ENCODE data around the gene ST6GALNAC4. TPM values are rescaled to one million over a fixed set of nuclear protein-coding genes. Genes with fewer than 3 reads are reported as not detected.
"Not testable (repeated sequence)": the region's sequence is repeated elsewhere in the genome, so short reads cannot be mapped to it uniquely, and the experiment has no call there.

Gene ST6GALNAC4
- polyA plus RNA-seq, 1 of the 3 experiments (the other 2 are of a cell fraction), result 30.2 TPM

GRCh38 chr9:127883959-127884358 is 32.9 kb downstream of the ST6GALNAC4 start:
- Histone ChIP-seq H4K20me1 (ENCODE audit: insufficient read depth) (no peaks in the 10 kb centered on the region), H3K27ac (ENCODE audit: low read depth in 2 of 2, low read length in 1 of 2) (peak overlapping the region in 1 of 2 experiments; percentile 56; a peak in 1 of 4 replicates), H3K9me2 (no peaks in the 10 kb centered on the region), H3F3A (replicated peaks; ENCODE audit: insufficient read depth) (peaks cover 10% of the 10 kb centered on the region), H3K4me2 (no peak overlapping the region), H3K79me2 (ENCODE audit: insufficient read depth) (no peaks in the 10 kb centered on the region), H3K4me3 (ENCODE audit: low read depth in 2 of 2, low read length in 1 of 2) (no peak overlapping the region), H2AFZ (ENCODE audit: low read depth) (no peak overlapping the region), H3K36me3 (replicated peaks in 1 of 2; ENCODE audit: control insufficient read depth in 1 of 2, insufficient read depth in 2 of 2, low read length in 1 of 2) (peaks cover 12 to 25% of the 10 kb centered on the region in 2 experiments), H3K9me3 (no peaks in the 10 kb centered on the region), H3K4me1 (ENCODE audit: control insufficient read depth in 1 of 2, insufficient read depth in 2 of 2, low read depth in 1 of 2, low read length in 1 of 2) (peaks cover 12 to 15% of the 10 kb centered on the region in 2 experiments; a peak in 2 of 4 replicates), H3K27me3 (ENCODE audit: insufficient read depth) (no peaks in the 10 kb centered on the region), H3K9ac (no peak overlapping the region)
- POLR2A ChIA-PET, result interaction anchor here (1.3 kb wide), 1 partner anchor 10 kb away, joined by 3 read pairs; no protein-coding TSS in a partner anchor
- DNase-seq, result no peak
- whole genome bisulfite sequencing (ENCODE audit: low lambda C conversion rate), result 95% methylated on average over 7 of the region's 7 CpGs
- CTCF ChIA-PET, result interaction anchor here (0.8 to 4.2 kb wide), 3 partner anchors 13 to 380 kb away, joined by 3 to 24 read pairs (median 5); no protein-coding TSS in a partner anchor
- TF ChIP-seq GABPA (IDR thresholded peaks at IDR 0.05; ENCODE audit: low read depth), result no peak
- TF ChIP-seq TAF1 (IDR thresholded peaks at IDR 0.05; ENCODE audit: borderline replicate concordance, low read depth, low read length), result no peak
- no peak for TF ChIP-seq YY1 (IDR thresholded peaks at IDR 0.05; ENCODE audit: low read depth)
- no peak for TF ChIP-seq TCF12 (IDR thresholded peaks at IDR 0.05)
- no peak for TF ChIP-seq NRF1 (IDR thresholded peaks at IDR 0.05; ENCODE audit: low read depth, low read length)

GRCh38 chr9:127881715-127882114 is 35.1 kb downstream of the ST6GALNAC4 start:
- H3K27me3 ChIP-seq (ENCODE audit: insufficient read depth); H3K36me3 ChIP-seq (replicated peaks in 1 of 2; ENCODE audit: control insufficient read depth in 1 of 2, insufficient read depth in 2 of 2, low read length in 1 of 2); H3K4me2 ChIP-seq; H3K9me2 ChIP-seq; H3K4me3 ChIP-seq (ENCODE audit: low read depth in 2 of 2, low read length in 1 of 2); H3F3A ChIP-seq (replicated peaks; ENCODE audit: insufficient read depth); H3K9me3 ChIP-seq; H3K27ac ChIP-seq (ENCODE audit: low read depth in 2 of 2, low read length in 1 of 2); H2AFZ ChIP-seq (ENCODE audit: low read depth); H3K9ac ChIP-seq; H3K79me2 ChIP-seq (ENCODE audit: insufficient read depth); DNase-seq; H4K20me1 ChIP-seq (ENCODE audit: insufficient read depth): not testable (repeated sequence)
- POLR2A ChIA-PET, result interaction anchor here (0.6 kb wide), 1 partner anchor 42 kb away, joined by 4 read pairs; no protein-coding TSS in a partner anchor
- 84% methylated on average over 3 of the region's 3 CpGs for WGBS (ENCODE audit: low lambda C conversion rate)
- CTCF ChIA-PET, result interaction anchor here (0.6 to 4.2 kb wide), 3 partner anchors 12 to 292 kb away, joined by 3 to 24 read pairs (median 9); no protein-coding TSS in a partner anchor
- H3K4me1 ChIP-seq (ENCODE audit: control insufficient read depth in 1 of 2, insufficient read depth in 2 of 2, low read depth in 1 of 2, low read length in 1 of 2), result peaks cover 20 to 28% of the 10 kb centered on the region in 2 experiments; a peak in 2 of 4 replicates

GRCh38 chr9:127880143-127880542 is 36.7 kb downstream of the ST6GALNAC4 start:
- DNase-seq, result no peak
- TF ChIP-seq FOXM1 (IDR thresholded peaks at IDR 0.05; ENCODE audit: low read depth) (no peak), NRF1 (IDR thresholded peaks at IDR 0.05; ENCODE audit: low read depth, low read length) (no peak), SMC3 (IDR thresholded peaks at IDR 0.05; ENCODE audit: low read depth, low read length) (no peak), MEF2A (IDR thresholded peaks at IDR 0.05; ENCODE audit: borderline replicate concordance, low read depth) (no peak), FOSL2 (IDR thresholded peaks at IDR 0.05; ENCODE audit: borderline replicate concordance, low read depth) (no peak), JUND (IDR thresholded peaks at IDR 0.05) (no peak), MXI1 (IDR thresholded peaks at IDR 0.05; ENCODE audit: low read depth, low read length) (no peak), USF2 (IDR thresholded peaks at IDR 0.05; ENCODE audit: borderline replicate concordance, low read depth, low read length) (no peak), SIN3A (IDR thresholded peaks at IDR 0.05; ENCODE audit: borderline replicate concordance, low read depth, low read length) (no peak), EP300 (IDR thresholded peaks at IDR 0.05; ENCODE audit: borderline replicate concordance in 1 of 2, low read depth in 1 of 2, low read length in 1 of 2) (no peak), RCOR1 (IDR thresholded peaks at IDR 0.05; ENCODE audit: low read length) (no peak), FOXJ3 (CRISPR knock-in tag; IDR thresholded peaks at IDR 0.05) (no peak), RXRA (IDR thresholded peaks at IDR 0.05; ENCODE audit: borderline replicate concordance, low read depth) (no peak)
- WGBS (ENCODE audit: low lambda C conversion rate), result 82% methylated on average over 8 of the region's 8 CpGs
- Histone ChIP-seq H4K20me1 (ENCODE audit: insufficient read depth) (no peaks in the 10 kb centered on the region), H3K27ac (ENCODE audit: low read depth in 2 of 2, low read length in 1 of 2) (no peak overlapping the region), H2AFZ (ENCODE audit: low read depth) (no peak overlapping the region), H3K27me3 (ENCODE audit: insufficient read depth) (no peaks in the 10 kb centered on the region), H3K4me1 (ENCODE audit: control insufficient read depth in 1 of 2, insufficient read depth in 2 of 2, low read depth in 1 of 2, low read length in 1 of 2) (peaks cover 21 to 39% of the 10 kb centered on the region in 2 experiments; a peak in 2 of 4 replicates), H3K9me2 (no peaks in the 10 kb centered on the region), H3K9me3 (no peaks in the 10 kb centered on the region), H3K9ac (no peak overlapping the region), H3F3A (replicated peaks; ENCODE audit: insufficient read depth) (peaks cover 6% of the 10 kb centered on the region), H3K79me2 (ENCODE audit: insufficient read depth) (peaks cover 7% of the 10 kb centered on the region; the same call in 1 of the 2 replicates), H3K4me2 (no peak overlapping the region), H3K4me3 (ENCODE audit: low read depth in 2 of 2, low read length in 1 of 2) (no peak overlapping the region), H3K36me3 (replicated peaks in 1 of 2; ENCODE audit: control insufficient read depth in 1 of 2, insufficient read depth in 2 of 2, low read length in 1 of 2) (no peaks in the 10 kb centered on the region)
- POLR2A ChIA-PET, result no interaction called here
- CTCF ChIA-PET, result interaction anchor here (2.5 kb wide), 1 partner anchor 10 kb away, joined by 14 read pairs; no protein-coding TSS in a partner anchor
